HCT116 (cell line): ENCODE measurements around the gene CCDC154. TPM values are rescaled to one million over a fixed set of nuclear protein-coding genes. Genes with fewer than 3 reads are reported as not detected.

Experiments
- ATAC-seq: fragments of 200-7000 bp; cut with Tn5 transposase; 2 replicates; pipeline ENCODE4 v1.9.1; 2020; ENCODE audit warnings: mild to moderate bottlenecking, moderate library complexity
- BruUV-seq: library from RNA; stranded (reverse); fragments of 400-500 nt; replicated peaks from 2 replicates; lab custom pipeline; 2021; lab: Mats Ljungman, UMichigan
- CTCF ChIA-PET: fragments of 300-600 bp; sonication (Branson Sonifier 250); formaldehyde crosslinking; loops from one replicate; lab custom pipeline; 2021; ENCODE audit warnings: antibody characterized with exemption; lab: Charles Lee
- POLR2A ChIA-PET: fragments of 300-600, 350-600 bp; sonication (Branson Sonifier 250); formaldehyde crosslinking; loops from one replicate; lab custom pipeline; 2021; ENCODE audit warnings: antibody characterized with exemption; lab: Charles Lee
- RAD21 ChIA-PET, 2 experiments: fragments of 300-600 bp; sonication (Branson Sonifier 250); formaldehyde crosslinking; loops; one replicate each; lab custom pipeline; 2023; ENCODE audit warnings: low total read pairs in 2 of 2; ENCODE audit not compliant: uncharacterized antibody in 2 of 2, unreplicated experiment in 2 of 2, low non-redundant PET in 1 of 2; lab: Charles Lee
- DNase-seq: peaks from one replicate; pipeline ENCODE4 v3.0.0-alpha.2; 2010; ENCODE audit warnings: low read depth, low spot score
- H2AFZ ChIP-seq: fragments of 200-600 bp; shearing (Covaris generic), sonication (generic); 2 replicates; pipeline ENCODE4 v1.6.1; 2017; ENCODE audit warnings: low read depth, mixed run types, mixed read lengths, antibody characterized with exemption, low read length; ENCODE audit not compliant: poor library complexity, severe bottlenecking
- H3K27ac ChIP-seq: 2 replicates; pipeline ENCODE4 v1.5.1; 2012; ENCODE audit warnings: low read depth, low read length
- H3K27me3 ChIP-seq: fragments of 200-600 bp; sonication (generic); 2 replicates; pipeline ENCODE4 v1.6.1; 2016; ENCODE audit warnings: mixed run types, low read length, mixed read lengths; ENCODE audit not compliant: insufficient read depth
- H3K36me3 ChIP-seq, 2 experiments: fragments of 200-500 bp in 1 of 2; fragments of 200-600 bp in 1 of 2; sonication (Bioruptor generic) in 1 of 2; sonication (generic) in 1 of 2; 2 replicates each; pipeline versions ENCODE4 v1.5.1 to v1.6.1; 2014 to 2016; ENCODE audit warnings: low read length in 2 of 2, inconsistent platforms in 1 of 2, mixed read lengths in 1 of 2, mixed run types in 1 of 2; ENCODE audit not compliant: insufficient read depth in 2 of 2, control insufficient read depth in 1 of 2
- H3K4me1 ChIP-seq, 2 experiments: fragments of 200-600 bp in 1 of 2; sonication (generic) in 1 of 2; 2 replicates each; pipeline versions ENCODE4 v1.5.1 to v1.6.1; 2012 to 2017; ENCODE audit warnings: low read length in 2 of 2, inconsistent platforms in 1 of 2, mild to moderate bottlenecking in 1 of 2, mixed read lengths in 1 of 2, mixed run types in 1 of 2, moderate library complexity in 1 of 2; ENCODE audit not compliant: insufficient read depth in 2 of 2, control insufficient read depth in 1 of 2
- H3K4me2 ChIP-seq: fragments of 200-600 bp; sonication (generic); 2 replicates; pipeline ENCODE4 v1.6.1; 2017; ENCODE audit warnings: mixed run types, low read length, mixed read lengths
- H3K4me3 ChIP-seq, 2 experiments: fragments of 200-600 bp in 1 of 2; sonication (generic) in 1 of 2; replicated peaks in 1 of 2; 2 replicates each; pipeline ENCODE4 v1.5.1; 2011 to 2016; ENCODE audit warnings: low read length in 2 of 2, control low read depth in 1 of 2, low read depth in 1 of 2, mild to moderate bottlenecking in 1 of 2, mixed read lengths in 1 of 2, mixed run types in 1 of 2
- H3K79me2 ChIP-seq: fragments of 200-600 bp; sonication (generic); 2 replicates; pipeline ENCODE4 v1.6.1; 2017; ENCODE audit warnings: mild to moderate bottlenecking, mixed run types, low read length, moderate library complexity, mixed read lengths; ENCODE audit not compliant: insufficient read depth
- H3K9ac ChIP-seq: fragments of 200-600 bp; sonication (generic); 2 replicates; pipeline ENCODE4 v1.6.1; 2016; ENCODE audit warnings: low read length, mixed read lengths
- H3K9me2 ChIP-seq: fragments of 200-600 bp; sonication (generic), shearing (Covaris generic); 2 replicates; pipeline ENCODE4 v1.6.1; 2017; ENCODE audit warnings: mixed run types, mild to moderate bottlenecking, moderate library complexity; ENCODE audit not compliant: insufficient read depth
- H3K9me3 ChIP-seq, 2 experiments: fragments of 200-500 bp in 1 of 2; fragments of 200-600 bp in 1 of 2; sonication (Bioruptor generic) in 1 of 2; sonication (generic) in 1 of 2; 2 replicates each; pipeline ENCODE4 v1.6.1; 2014 to 2017; ENCODE audit warnings: low read length in 2 of 2, mixed read lengths in 2 of 2, inconsistent platforms in 1 of 2, low read depth in 1 of 2, mild to moderate bottlenecking in 1 of 2, mixed run types in 1 of 2, moderate library complexity in 1 of 2; ENCODE audit not compliant: control insufficient read depth in 1 of 2, insufficient read depth in 1 of 2
- H4K20me1 ChIP-seq: fragments of 200-600 bp; sonication (generic), shearing (Covaris generic); 2 replicates; pipeline ENCODE4 v1.6.1; 2017; ENCODE audit warnings: mixed run types, mild to moderate bottlenecking, moderate library complexity; ENCODE audit not compliant: insufficient read depth
- CBX3 ChIP-seq: IDR thresholded peaks from 2 replicates; pipeline ENCODE4 v1.6.1; 2012; ENCODE audit warnings: low read depth
- CEBPB ChIP-seq: IDR thresholded peaks from 2 replicates; pipeline ENCODE4 v1.6.1; 2012; ENCODE audit warnings: low read depth
- ELF1 ChIP-seq: IDR thresholded peaks from 2 replicates; pipeline ENCODE4 v1.6.1; 2012; ENCODE audit warnings: low read depth, borderline replicate concordance
- EZH2 ChIP-seq: fragments of 200-600 bp; sonication (generic); IDR thresholded peaks from 2 replicates; pipeline ENCODE4 v1.6.1; 2017; ENCODE audit warnings: antibody characterized with exemption, mixed run types
- EZH2phosphoT487 ChIP-seq: fragments of 200-600 bp; IDR thresholded peaks from 2 replicates; pipeline ENCODE4 v1.6.1; 2018; ENCODE audit warnings: antibody characterized with exemption, borderline replicate concordance
- POLR2A ChIP-seq: IDR thresholded peaks from 2 replicates; pipeline ENCODE4 v1.7.0; 2011; ENCODE audit warnings: borderline replicate concordance; ENCODE audit not compliant: insufficient read depth, insufficient read length; ENCODE audit errors: extremely low read depth
- POLR2AphosphoS5 ChIP-seq: IDR thresholded peaks from 2 replicates; pipeline ENCODE4 v1.6.1; 2011; ENCODE audit warnings: mild to moderate bottlenecking, low read depth, low read length, moderate library complexity
- RAD21 ChIP-seq: IDR thresholded peaks from 2 replicates; pipeline ENCODE4 v1.6.1; 2012; ENCODE audit warnings: low read depth, mild to moderate bottlenecking
- SP1 ChIP-seq: IDR thresholded peaks from 2 replicates; pipeline ENCODE4 v1.6.1; 2012; ENCODE audit warnings: low read depth
- TCF7L2 ChIP-seq: IDR thresholded peaks from 2 replicates; pipeline ENCODE4 v1.7.0; 2011; ENCODE audit warnings: borderline replicate concordance, inconsistent platforms; ENCODE audit not compliant: insufficient read depth, insufficient read length; ENCODE audit errors: extremely low read depth
- ZFX ChIP-seq: fragments of 450-650 bp; IDR thresholded peaks from 2 replicates; pipeline ENCODE4 v1.6.1; 2017
- ZNF274 ChIP-seq: fragments of 200-500 bp; sonication (Bioruptor generic); IDR thresholded peaks from 2 replicates; pipeline ENCODE4 v1.6.1; 2014; ENCODE audit warnings: mild to moderate bottlenecking, low read depth, low read length, inconsistent platforms
- intact Hi-C: fragments of 100-400 bp; cut with micrococcal nuclease; formaldehyde crosslinking; loops from 2 replicates; pipeline ENCODE4 v1.10.0; 2022
- total RNA-seq: library from RNA; stranded (reverse); gene quantifications from one replicate; pipeline ENCODE4 v1.2.1, GENCODE V29; 2021; ENCODE audit not compliant: unreplicated experiment
- TF ChIP-seq, protein P1 (sequence below): IDR thresholded peaks from 2 replicates; pipeline ENCODE4 v1.6.1; 2012; ENCODE audit warnings: low read depth
- TF ChIP-seq, protein P2 (sequence below), 3 experiments: fragments of 200-600 bp in 1 of 3; sonication (generic) in 1 of 3; IDR thresholded peaks in 2 of 3; conservative IDR thresholded peaks in 1 of 3; 2 replicates each; pipeline ENCODE4 v1.5.1; 2012 to 2017; ENCODE audit warnings: low read depth in 2 of 3, low read length in 2 of 3, antibody characterized with exemption in 1 of 3, borderline replicate concordance in 1 of 3, control low read depth in 1 of 3, mild to moderate bottlenecking in 1 of 3, mixed read lengths in 1 of 3, mixed run types in 1 of 3, moderate library complexity in 1 of 3; ENCODE audit not compliant: insufficient read depth in 1 of 3
- TF ChIP-seq, protein P3 (sequence below): IDR thresholded peaks from 2 replicates; pipeline ENCODE4 v1.6.1; 2012
- TF ChIP-seq, protein P4 (sequence below): IDR thresholded peaks from 2 replicates; pipeline ENCODE4 v1.6.1; 2011; ENCODE audit warnings: mild to moderate bottlenecking, low read length, moderate library complexity; ENCODE audit not compliant: insufficient replicate concordance; ENCODE audit errors: extremely low read depth

CCDC154 gene
- total RNA-seq, 1 experiment from 2014 or later: 1.7 TPM

DNA sequence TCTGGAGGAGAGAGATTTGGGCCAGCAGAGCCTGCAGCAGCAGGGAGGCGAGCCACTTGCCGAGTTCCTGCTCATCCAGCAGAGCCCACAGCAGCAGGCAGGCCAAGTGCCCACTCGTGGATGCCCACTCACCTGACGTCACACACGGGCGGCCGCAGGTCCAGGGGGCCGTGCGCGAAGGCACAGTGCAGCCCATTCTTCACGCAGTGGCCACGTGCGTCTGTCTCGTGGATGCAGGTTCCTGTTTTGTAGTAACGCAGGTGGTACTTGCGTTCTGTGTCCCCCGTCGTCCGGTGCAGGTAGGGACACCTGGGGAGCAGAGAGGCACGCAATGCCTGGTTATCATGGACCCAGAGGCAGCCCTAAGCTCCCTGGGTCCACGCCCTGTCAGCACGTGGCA lies 41.3 kb downstream of the CCDC154 start:
- Histone ChIP-seq H3K79me2 (0 out of 2 replicates have a peak, but pooled peaks cover 4% of the 10 kb centered on the region), H2AFZ (no peak overlapping the region), H4K20me1 (no peaks in the 10 kb centered on the region), H3K27ac (no peak overlapping the region), H3K9me2 (no peaks in the 10 kb centered on the region), H3K4me3 (no peak overlapping the region), H3K4me2 (no peak overlapping the region), H3K9ac (no peak overlapping the region), H3K27me3 (no peaks in the 10 kb centered on the region), H3K36me3 (no peaks in the 10 kb centered on the region)
- ATAC-seq (no peak), DNase-seq (no peak)
- CTCF ChIA-PET: no interaction called here
- intact Hi-C loops: no loop called here
- RAD21 ChIA-PET: no interaction called here
- POLR2A ChIA-PET: no interaction called here
- no TSS peak for BruUV-seq
- TF ChIP-seq, protein P1, sequence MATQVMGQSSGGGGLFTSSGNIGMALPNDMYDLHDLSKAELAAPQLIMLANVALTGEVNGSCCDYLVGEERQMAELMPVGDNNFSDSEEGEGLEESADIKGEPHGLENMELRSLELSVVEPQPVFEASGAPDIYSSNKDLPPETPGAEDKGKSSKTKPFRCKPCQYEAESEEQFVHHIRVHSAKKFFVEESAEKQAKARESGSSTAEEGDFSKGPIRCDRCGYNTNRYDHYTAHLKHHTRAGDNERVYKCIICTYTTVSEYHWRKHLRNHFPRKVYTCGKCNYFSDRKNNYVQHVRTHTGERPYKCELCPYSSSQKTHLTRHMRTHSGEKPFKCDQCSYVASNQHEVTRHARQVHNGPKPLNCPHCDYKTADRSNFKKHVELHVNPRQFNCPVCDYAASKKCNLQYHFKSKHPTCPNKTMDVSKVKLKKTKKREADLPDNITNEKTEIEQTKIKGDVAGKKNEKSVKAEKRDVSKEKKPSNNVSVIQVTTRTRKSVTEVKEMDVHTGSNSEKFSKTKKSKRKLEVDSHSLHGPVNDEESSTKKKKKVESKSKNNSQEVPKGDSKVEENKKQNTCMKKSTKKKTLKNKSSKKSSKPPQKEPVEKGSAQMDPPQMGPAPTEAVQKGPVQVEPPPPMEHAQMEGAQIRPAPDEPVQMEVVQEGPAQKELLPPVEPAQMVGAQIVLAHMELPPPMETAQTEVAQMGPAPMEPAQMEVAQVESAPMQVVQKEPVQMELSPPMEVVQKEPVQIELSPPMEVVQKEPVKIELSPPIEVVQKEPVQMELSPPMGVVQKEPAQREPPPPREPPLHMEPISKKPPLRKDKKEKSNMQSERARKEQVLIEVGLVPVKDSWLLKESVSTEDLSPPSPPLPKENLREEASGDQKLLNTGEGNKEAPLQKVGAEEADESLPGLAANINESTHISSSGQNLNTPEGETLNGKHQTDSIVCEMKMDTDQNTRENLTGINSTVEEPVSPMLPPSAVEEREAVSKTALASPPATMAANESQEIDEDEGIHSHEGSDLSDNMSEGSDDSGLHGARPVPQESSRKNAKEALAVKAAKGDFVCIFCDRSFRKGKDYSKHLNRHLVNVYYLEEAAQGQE: no peak
- TF ChIP-seq CBX3: no peak
- no peak for TF ChIP-seq EZH2phosphoT487
- TF ChIP-seq, protein P2, sequence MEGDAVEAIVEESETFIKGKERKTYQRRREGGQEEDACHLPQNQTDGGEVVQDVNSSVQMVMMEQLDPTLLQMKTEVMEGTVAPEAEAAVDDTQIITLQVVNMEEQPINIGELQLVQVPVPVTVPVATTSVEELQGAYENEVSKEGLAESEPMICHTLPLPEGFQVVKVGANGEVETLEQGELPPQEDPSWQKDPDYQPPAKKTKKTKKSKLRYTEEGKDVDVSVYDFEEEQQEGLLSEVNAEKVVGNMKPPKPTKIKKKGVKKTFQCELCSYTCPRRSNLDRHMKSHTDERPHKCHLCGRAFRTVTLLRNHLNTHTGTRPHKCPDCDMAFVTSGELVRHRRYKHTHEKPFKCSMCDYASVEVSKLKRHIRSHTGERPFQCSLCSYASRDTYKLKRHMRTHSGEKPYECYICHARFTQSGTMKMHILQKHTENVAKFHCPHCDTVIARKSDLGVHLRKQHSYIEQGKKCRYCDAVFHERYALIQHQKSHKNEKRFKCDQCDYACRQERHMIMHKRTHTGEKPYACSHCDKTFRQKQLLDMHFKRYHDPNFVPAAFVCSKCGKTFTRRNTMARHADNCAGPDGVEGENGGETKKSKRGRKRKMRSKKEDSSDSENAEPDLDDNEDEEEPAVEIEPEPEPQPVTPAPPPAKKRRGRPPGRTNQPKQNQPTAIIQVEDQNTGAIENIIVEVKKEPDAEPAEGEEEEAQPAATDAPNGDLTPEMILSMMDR (IDR thresholded peaks at IDR 0.05 in 2 of 3, conservative IDR thresholded peaks at IDR 0.05 in 1 of 3; ENCODE audit: borderline replicate concordance in 1 of 3, insufficient read depth in 1 of 3, low read depth in 2 of 3, low read length in 2 of 3): no peak
- TF ChIP-seq ZFX: no peak
- TF ChIP-seq POLR2A: no peak
- TF ChIP-seq, protein P3, sequence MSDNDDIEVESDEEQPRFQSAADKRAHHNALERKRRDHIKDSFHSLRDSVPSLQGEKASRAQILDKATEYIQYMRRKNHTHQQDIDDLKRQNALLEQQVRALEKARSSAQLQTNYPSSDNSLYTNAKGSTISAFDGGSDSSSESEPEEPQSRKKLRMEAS: no peak
- no peak for TF ChIP-seq SP1
- TF ChIP-seq ZNF274: no peak
- TF ChIP-seq CEBPB: no peak
- TF ChIP-seq EZH2: no peak
- TF ChIP-seq, protein P4, sequence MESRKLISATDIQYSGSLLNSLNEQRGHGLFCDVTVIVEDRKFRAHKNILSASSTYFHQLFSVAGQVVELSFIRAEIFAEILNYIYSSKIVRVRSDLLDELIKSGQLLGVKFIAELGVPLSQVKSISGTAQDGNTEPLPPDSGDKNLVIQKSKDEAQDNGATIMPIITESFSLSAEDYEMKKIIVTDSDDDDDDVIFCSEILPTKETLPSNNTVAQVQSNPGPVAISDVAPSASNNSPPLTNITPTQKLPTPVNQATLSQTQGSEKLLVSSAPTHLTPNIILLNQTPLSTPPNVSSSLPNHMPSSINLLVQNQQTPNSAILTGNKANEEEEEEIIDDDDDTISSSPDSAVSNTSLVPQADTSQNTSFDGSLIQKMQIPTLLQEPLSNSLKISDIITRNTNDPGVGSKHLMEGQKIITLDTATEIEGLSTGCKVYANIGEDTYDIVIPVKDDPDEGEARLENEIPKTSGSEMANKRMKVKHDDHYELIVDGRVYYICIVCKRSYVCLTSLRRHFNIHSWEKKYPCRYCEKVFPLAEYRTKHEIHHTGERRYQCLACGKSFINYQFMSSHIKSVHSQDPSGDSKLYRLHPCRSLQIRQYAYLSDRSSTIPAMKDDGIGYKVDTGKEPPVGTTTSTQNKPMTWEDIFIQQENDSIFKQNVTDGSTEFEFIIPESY: no peak
- TF ChIP-seq TCF7L2: no peak
- TF ChIP-seq ELF1: no peak
- TF ChIP-seq POLR2AphosphoS5: no peak
- no peak for TF ChIP-seq RAD21
- TF ChIP-seq, all 23 proteins: peak for 0
- H3K4me1 ChIP-seq: peaks cover 5% of the 10 kb centered on the region in 2 experiments
- H3K9me3 ChIP-seq: no peaks in the 10 kb centered on the region
